Measurements from ENCODE around the gene ZNF592.

ZNF592 gene

DNA sequence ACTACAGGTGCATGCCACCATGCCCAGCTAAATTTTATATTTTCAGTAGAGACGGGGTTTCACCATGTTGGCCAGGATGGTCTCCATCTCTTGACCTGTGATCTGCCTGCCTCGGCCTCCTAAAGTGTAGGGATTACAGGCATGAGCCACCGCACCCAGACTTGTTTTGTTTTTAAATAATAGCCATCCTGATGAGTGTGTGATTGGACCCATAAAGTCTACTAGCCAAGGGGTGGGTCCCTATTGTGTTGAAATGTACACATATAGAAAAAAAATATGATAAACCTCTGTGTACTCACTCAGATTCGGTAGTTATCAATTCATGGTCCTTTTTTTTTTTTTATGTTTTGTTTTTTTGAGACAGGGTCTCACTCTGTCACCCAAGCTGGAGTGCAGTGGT lies 17.3 kb downstream of the ZNF592 start:
- H3K27me3 Mint-ChIP-seq = no peaks in the 10 kb centered on the region
- ATAC-seq (replicated peaks; ENCODE audit: extremely low read depth, poor library complexity, severe bottlenecking) (no peak), DNase-seq (ENCODE audit: low spot score in 2 of 2) (no peak)
- peaks cover 26% of the 10 kb centered on the region for H3K36me3 Mint-ChIP-seq (ENCODE audit: insufficient read depth)
- peak overlapping the region; percentile 10 for H3K27ac Mint-ChIP-seq (ENCODE audit: low read depth)
- H3K4me1 Mint-ChIP-seq = peaks cover 30% of the 10 kb centered on the region
- H3K9me3 Mint-ChIP-seq = no peaks in the 10 kb centered on the region
- H3K4me3 Mint-ChIP-seq = no peak overlapping the region

DNA sequence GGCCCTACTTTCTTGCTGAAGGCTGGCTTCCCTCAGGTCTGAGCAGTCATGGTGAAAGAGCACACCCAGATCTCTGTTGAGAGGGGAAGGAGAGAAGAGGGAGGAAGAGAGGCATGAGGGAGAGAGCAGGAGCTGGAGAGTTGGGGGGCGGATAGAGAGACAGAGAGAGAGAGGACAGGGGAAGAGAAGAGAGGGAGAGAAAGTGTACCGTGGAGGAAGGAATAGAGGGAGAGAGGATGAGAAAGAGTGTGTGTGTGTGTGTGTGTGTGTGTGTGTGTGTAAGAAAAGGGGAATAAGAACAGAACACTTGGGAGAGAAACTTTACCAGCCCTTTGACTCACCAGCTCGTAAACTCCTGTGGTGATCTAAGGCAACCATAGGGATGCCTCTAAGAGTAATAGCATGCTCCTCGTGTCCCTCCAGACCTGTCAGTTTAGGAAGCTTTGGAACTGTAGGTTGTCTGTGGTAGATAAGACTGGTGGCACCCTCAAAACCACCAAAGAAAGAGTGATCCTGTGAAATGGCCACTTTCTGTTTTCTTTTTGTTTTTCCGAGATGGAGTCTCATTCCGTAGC lies 18.2 kb downstream of the ZNF592 start:
- no peaks in the 10 kb centered on the region for H3K9me3 Mint-ChIP-seq
- H3K27me3 Mint-ChIP-seq = no peaks in the 10 kb centered on the region
- H3K4me3 Mint-ChIP-seq = no peak overlapping the region
- H3K36me3 Mint-ChIP-seq (ENCODE audit: insufficient read depth) = peaks cover 30% of the 10 kb centered on the region
- ATAC-seq (replicated peaks; ENCODE audit: extremely low read depth, poor library complexity, severe bottlenecking) (no peak), DNase-seq (ENCODE audit: low spot score in 2 of 2) (no peak)
- H3K27ac Mint-ChIP-seq (ENCODE audit: low read depth) = peak overlapping the region; percentile 10
- H3K4me1 Mint-ChIP-seq = peaks cover 38% of the 10 kb centered on the region

DNA sequence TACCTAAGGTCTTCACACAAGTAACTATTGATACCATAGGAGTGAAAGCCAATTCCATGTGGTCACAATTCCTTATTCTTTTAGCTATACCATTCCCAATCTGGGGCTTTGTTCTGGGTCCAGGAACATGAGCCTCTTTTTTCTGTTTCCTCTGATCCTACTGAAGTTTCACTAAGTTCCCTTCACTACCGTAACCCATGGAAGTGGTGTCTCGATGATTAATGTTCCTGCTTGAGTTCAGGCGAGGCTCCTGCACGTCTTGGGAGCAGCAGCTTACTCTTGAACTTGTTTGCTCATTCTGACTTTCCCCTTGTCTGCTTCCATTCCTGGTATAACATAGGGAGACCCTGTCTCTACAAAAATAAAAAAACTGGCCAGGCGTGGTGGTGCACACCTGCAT lies 23.6 kb downstream of the ZNF592 start:
- Mint-ChIP-seq H3K27me3 (no peaks in the 10 kb centered on the region), H3K4me1 (peaks cover 39% of the 10 kb centered on the region), H3K9me3 (no peaks in the 10 kb centered on the region), H3K36me3 (ENCODE audit: insufficient read depth) (peaks cover 28% of the 10 kb centered on the region), H3K27ac (ENCODE audit: low read depth) (no peak overlapping the region), H3K4me3 (no peak overlapping the region)
- DNase-seq (ENCODE audit: low spot score in 2 of 2) = no peak
- no peak for ATAC-seq (replicated peaks; ENCODE audit: extremely low read depth, poor library complexity, severe bottlenecking)

DNA sequence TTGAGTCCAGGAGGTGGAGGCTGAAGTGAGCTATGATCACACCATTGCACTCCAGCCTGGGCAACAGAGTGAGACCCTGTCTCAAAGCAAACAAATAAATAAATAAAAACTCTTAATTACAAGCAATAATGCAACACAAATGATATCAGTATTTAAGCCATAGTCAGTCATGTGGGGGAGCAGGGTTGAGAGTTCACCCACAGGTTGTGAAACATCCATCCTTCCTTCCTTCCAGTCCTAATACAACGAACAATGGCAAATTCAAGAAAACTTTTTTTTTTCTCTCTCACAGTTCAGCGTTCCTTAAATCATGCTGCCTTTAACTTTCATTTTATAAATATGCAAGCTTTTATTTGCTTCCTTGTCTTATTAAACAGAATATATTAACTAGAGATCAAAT lies 24.1 kb downstream of the ZNF592 start:
- no peak for ATAC-seq (replicated peaks; ENCODE audit: extremely low read depth, poor library complexity, severe bottlenecking)
- no peaks in the 10 kb centered on the region for H3K27me3 Mint-ChIP-seq
- H3K27ac Mint-ChIP-seq (ENCODE audit: low read depth) = no peak overlapping the region
- peaks cover 28% of the 10 kb centered on the region for H3K36me3 Mint-ChIP-seq (ENCODE audit: insufficient read depth)
- no peak for DNase-seq (ENCODE audit: low spot score in 2 of 2)
- H3K4me3 Mint-ChIP-seq = no peak overlapping the region
- H3K4me1 Mint-ChIP-seq = peaks cover 39% of the 10 kb centered on the region
- H3K9me3 Mint-ChIP-seq = no peaks in the 10 kb centered on the region

GRCh38 chr15:84773716-84774115 lies 25.3 kb downstream of the ZNF592 start:
- no peaks in the 10 kb centered on the region for H3K27me3 Mint-ChIP-seq

GRCh38 chr15:84775867-84776449 lies 27.6 kb downstream of the ZNF592 start:
- no peak overlapping the region for H3K4me3 Mint-ChIP-seq
- no peak for DNase-seq (ENCODE audit: low spot score in 2 of 2)
- peaks cover 18% of the 10 kb centered on the region for H3K36me3 Mint-ChIP-seq (ENCODE audit: insufficient read depth)
- no peaks in the 10 kb centered on the region for H3K27me3 Mint-ChIP-seq
- ATAC-seq (replicated peaks; ENCODE audit: extremely low read depth, poor library complexity, severe bottlenecking) = no peak
- peaks cover 37% of the 10 kb centered on the region for H3K4me1 Mint-ChIP-seq
- peak overlapping the region; percentile 49 for H3K27ac Mint-ChIP-seq (ENCODE audit: low read depth)
- H3K9me3 Mint-ChIP-seq = no peaks in the 10 kb centered on the region

More at GRCh38 chr15:84773716-84774115, 25.3 kb downstream of the ZNF592 start:
- Mint-ChIP-seq H3K27ac (ENCODE audit: low read depth) (peak overlapping the region; percentile 29), H3K4me3 (no peak overlapping the region), H3K9me3 (no peaks in the 10 kb centered on the region), H3K36me3 (ENCODE audit: insufficient read depth) (peaks cover 21% of the 10 kb centered on the region), H3K4me1 (peaks cover 49% of the 10 kb centered on the region)
- DNase-seq (ENCODE audit: low spot score in 2 of 2) = no peak
- ATAC-seq (replicated peaks; ENCODE audit: extremely low read depth, poor library complexity, severe bottlenecking) = no peak

DNA sequence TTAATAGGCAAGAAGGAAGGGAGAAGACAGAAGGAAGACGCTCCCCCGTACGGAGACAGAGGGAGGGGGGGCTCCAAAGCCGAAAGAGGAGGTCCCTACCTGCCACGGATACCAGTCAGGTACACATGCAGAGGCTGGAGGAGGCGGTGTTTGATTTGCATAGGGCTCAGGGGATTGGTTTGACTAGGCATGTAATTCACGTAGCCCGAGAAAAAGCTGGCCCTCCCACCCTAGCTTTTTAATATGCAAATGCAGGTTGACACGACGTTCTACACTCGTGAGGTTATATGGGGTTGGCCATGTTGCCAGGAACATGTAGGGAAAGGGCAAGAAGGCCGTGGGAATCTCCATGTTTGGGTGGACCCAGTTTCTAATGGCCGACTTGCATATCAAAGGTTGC lies 29.8 kb downstream of the ZNF592 start:
- Mint-ChIP-seq H3K27ac (ENCODE audit: low read depth) (peak overlapping the region; percentile 45), H3K36me3 (ENCODE audit: insufficient read depth) (peaks cover 23% of the 10 kb centered on the region), H3K9me3 (no peaks in the 10 kb centered on the region), H3K27me3 (no peaks in the 10 kb centered on the region), H3K4me1 (peaks cover 26% of the 10 kb centered on the region), H3K4me3 (no peak overlapping the region)
- DNase-seq (ENCODE audit: low spot score in 2 of 2) (no peak), ATAC-seq (replicated peaks; ENCODE audit: extremely low read depth, poor library complexity, severe bottlenecking) (no peak)

- Mint-ChIP-seq H3K36me3 (ENCODE audit: insufficient read depth) (peaks cover 24% of the 10 kb centered on the region), H3K4me3 (no peak overlapping the region), H3K4me1 (peaks cover 34% of the 10 kb centered on the region), H3K27me3 (no peaks in the 10 kb centered on the region), H3K9me3 (no peaks in the 10 kb centered on the region), H3K27ac (ENCODE audit: low read depth) (no peak overlapping the region)
- ATAC-seq (replicated peaks; ENCODE audit: extremely low read depth, poor library complexity, severe bottlenecking) = no peak
- no peak for DNase-seq (ENCODE audit: low spot score in 2 of 2)
These were observed 32.1 kb downstream of the ZNF592 start for GRCh38 chr15:84780492-84780891.

DNA sequence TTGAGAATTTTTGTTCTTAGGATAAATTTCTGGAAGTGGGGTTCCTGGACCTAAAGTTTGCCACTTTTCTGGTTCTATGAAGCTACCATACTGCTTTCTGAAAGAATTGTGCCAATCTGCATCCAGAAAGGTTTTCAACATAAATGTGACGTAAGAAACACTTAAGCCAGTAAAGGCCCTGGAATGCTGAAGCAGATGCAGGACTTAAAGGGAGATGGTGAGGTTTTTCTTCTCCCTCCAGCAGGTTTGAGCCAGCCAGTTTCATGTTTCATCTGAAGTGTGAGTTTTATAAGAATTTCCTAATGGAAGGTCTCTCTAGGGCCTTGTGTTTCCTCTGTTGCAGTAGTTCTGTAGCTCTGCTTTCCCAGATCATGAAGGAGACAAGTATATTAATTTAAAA lies 33.1 kb downstream of the ZNF592 start:
- peaks cover 42% of the 10 kb centered on the region for H3K4me1 Mint-ChIP-seq
- no peak overlapping the region for H3K4me3 Mint-ChIP-seq
- ATAC-seq (replicated peaks; ENCODE audit: extremely low read depth, poor library complexity, severe bottlenecking) (no peak), DNase-seq (ENCODE audit: low spot score in 2 of 2) (no peak)
- H3K9me3 Mint-ChIP-seq = no peaks in the 10 kb centered on the region
- no peaks in the 10 kb centered on the region for H3K27me3 Mint-ChIP-seq
- no peak overlapping the region for H3K27ac Mint-ChIP-seq (ENCODE audit: low read depth)
- peaks cover 26% of the 10 kb centered on the region for H3K36me3 Mint-ChIP-seq (ENCODE audit: insufficient read depth)

DNA sequence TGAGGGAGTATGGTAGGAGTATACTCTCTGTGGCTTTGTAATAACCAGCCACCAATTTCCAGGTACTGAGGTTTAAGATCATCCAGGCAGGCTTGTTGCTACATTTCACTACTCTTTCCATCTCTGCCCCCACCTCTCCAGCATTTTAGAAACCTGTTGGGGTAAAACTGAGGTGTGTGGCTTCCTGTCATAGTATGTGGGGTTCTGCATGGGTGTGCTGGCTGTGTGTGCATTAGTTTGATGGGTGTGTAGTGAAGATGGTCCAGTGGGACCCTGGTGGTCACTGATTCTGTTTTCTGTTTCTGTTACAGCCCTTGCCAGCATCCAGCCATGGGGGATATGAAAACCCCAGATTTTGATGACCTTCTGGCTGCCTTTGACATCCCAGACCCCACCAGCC lies 34.0 kb downstream of the ZNF592 start:
- H3K4me3 Mint-ChIP-seq = no peak overlapping the region
- ATAC-seq (replicated peaks; ENCODE audit: extremely low read depth, poor library complexity, severe bottlenecking) (no peak), DNase-seq (ENCODE audit: low spot score in 2 of 2) (no peak)
- no peaks in the 10 kb centered on the region for H3K9me3 Mint-ChIP-seq
- H3K4me1 Mint-ChIP-seq = peaks cover 46% of the 10 kb centered on the region
- H3K36me3 Mint-ChIP-seq (ENCODE audit: insufficient read depth) = peaks cover 26% of the 10 kb centered on the region
- H3K27me3 Mint-ChIP-seq = no peaks in the 10 kb centered on the region
- H3K27ac Mint-ChIP-seq (ENCODE audit: low read depth) = no peak overlapping the region

DNA sequence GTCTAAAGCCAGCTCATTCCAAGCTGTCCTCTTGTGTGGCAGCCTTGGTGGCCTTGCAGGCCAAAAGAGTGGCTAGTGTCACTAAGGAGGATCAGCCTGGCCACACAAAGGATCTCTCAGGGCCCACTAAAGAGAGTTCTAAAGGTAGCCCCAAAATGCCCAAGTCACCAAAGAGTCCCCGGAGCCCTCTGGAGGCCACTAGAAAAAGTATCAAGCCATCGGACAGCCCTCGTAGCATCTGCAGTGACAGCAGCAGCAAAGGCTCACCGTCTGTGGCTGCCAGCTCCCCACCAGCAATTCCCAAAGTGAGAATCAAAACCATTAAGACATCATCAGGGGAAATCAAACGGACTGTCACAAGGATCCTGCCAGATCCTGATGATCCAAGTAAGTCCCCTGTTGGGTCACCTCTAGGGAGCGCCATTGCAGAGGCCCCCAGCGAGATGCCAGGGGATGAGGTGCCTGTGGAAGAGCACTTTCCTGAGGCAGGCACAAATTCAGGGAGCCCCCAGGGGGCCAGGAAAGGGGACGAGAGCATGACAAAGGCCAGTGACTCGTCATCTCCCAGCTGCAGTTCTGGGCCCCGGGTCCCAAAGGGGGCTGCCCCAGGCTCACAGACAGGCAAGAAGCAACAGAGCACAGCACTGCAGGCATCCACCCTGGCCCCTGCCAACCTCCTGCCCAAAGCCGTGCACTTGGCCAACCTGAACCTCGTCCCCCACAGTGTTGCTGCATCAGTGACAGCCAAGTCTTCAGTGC lies 35.3 kb downstream of the ZNF592 start:
- Mint-ChIP-seq H3K4me1 (peaks cover 50% of the 10 kb centered on the region), H3K27me3 (no peaks in the 10 kb centered on the region), H3K36me3 (ENCODE audit: insufficient read depth) (peaks cover 30% of the 10 kb centered on the region), H3K4me3 (no peak overlapping the region), H3K27ac (ENCODE audit: low read depth) (no peak overlapping the region), H3K9me3 (no peaks in the 10 kb centered on the region)
- ATAC-seq (replicated peaks; ENCODE audit: extremely low read depth, poor library complexity, severe bottlenecking) (no peak), DNase-seq (ENCODE audit: low spot score in 2 of 2) (no peak)

DNA sequence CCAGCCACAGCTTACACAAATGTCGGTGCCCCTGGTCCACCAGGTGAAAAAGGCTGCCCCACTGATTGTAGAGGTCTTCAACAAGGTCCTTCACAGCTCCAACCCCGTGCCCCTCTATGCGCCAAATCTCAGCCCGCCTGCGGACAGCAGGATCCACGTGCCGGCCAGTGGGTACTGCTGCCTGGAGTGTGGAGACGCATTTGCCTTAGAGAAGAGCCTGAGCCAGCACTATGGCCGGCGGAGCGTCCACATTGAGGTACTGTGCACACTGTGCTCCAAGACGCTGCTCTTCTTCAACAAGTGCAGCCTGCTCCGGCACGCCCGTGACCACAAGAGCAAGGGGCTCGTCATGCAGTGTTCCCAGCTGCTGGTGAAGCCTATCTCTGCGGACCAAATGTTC lies 35.9 kb downstream of the ZNF592 start:
- ATAC-seq (replicated peaks; ENCODE audit: extremely low read depth, poor library complexity, severe bottlenecking) = no peak
- H3K4me1 Mint-ChIP-seq = peaks cover 51% of the 10 kb centered on the region
- peaks cover 30% of the 10 kb centered on the region for H3K36me3 Mint-ChIP-seq (ENCODE audit: insufficient read depth)
- H3K27me3 Mint-ChIP-seq = no peaks in the 10 kb centered on the region
- no peaks in the 10 kb centered on the region for H3K9me3 Mint-ChIP-seq
- no peak overlapping the region for H3K4me3 Mint-ChIP-seq
- no peak for DNase-seq (ENCODE audit: low spot score in 2 of 2)
- peak overlapping the region; percentile 32 for H3K27ac Mint-ChIP-seq (ENCODE audit: low read depth)

DNA sequence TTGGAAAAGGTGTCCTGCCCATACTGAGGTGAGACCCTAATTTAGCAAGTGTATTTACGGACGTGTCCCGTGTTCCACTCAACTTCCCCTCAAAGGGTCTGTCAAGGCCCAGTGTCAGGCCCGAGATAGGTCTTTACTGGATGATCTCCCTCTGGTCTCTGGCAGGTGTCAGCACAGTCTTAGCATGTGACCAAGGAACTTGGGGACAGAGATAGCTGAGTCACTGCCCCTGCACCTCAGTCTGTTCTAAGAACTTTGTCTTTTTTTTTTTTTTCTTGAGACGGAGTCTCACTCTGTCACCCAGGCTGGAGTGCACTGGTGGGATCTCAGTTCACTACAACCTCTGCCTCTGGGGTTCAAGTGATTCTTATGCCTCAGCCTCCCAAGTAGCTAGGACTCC lies 36.7 kb downstream of the ZNF592 start:
- no peaks in the 10 kb centered on the region for H3K27me3 Mint-ChIP-seq
- H3K36me3 Mint-ChIP-seq (ENCODE audit: insufficient read depth) = peaks cover 29% of the 10 kb centered on the region
- peaks cover 49% of the 10 kb centered on the region for H3K4me1 Mint-ChIP-seq
- H3K9me3 Mint-ChIP-seq = no peaks in the 10 kb centered on the region
- ATAC-seq (replicated peaks; ENCODE audit: extremely low read depth, poor library complexity, severe bottlenecking) = no peak
- peak overlapping the region; percentile 32 for H3K27ac Mint-ChIP-seq (ENCODE audit: low read depth)
- no peak overlapping the region for H3K4me3 Mint-ChIP-seq
- DNase-seq (ENCODE audit: low spot score in 2 of 2) = no peak
